HS-27A (cell line): ENCODE results near the gene LDB2.

Source experiments
- DNase-seq: peaks from one replicate; pipeline ENCODE4 v3.0.0-alpha.2; 2012; ENCODE audit warnings: low read depth, missing footprints

LDB2 gene

DNA sequence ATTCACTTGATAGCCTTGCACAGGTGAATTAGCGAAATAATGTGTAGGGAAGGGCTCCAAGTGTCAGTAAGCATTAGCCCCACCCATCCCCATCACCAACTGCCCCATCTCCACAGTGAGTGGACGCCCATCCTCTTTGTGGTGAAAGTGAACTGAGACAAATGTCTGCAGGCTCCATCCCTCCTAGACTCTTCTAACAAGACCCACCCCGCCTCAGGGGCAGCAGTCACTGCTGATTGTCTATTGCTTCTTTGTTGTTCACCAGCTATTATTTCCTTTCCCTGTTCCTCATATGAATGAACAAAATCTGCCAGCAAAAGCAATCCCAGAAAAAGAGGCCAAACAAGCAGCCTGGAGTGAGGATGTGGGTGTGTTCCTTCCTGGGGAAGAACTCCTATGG is 96.4 kb downstream of the LDB2 start:
- DNase-seq: no peak

GRCh38 chr4:16801356-16801755 is 97.1 kb downstream of the LDB2 start:
- DNase-seq: no peak

DNA sequence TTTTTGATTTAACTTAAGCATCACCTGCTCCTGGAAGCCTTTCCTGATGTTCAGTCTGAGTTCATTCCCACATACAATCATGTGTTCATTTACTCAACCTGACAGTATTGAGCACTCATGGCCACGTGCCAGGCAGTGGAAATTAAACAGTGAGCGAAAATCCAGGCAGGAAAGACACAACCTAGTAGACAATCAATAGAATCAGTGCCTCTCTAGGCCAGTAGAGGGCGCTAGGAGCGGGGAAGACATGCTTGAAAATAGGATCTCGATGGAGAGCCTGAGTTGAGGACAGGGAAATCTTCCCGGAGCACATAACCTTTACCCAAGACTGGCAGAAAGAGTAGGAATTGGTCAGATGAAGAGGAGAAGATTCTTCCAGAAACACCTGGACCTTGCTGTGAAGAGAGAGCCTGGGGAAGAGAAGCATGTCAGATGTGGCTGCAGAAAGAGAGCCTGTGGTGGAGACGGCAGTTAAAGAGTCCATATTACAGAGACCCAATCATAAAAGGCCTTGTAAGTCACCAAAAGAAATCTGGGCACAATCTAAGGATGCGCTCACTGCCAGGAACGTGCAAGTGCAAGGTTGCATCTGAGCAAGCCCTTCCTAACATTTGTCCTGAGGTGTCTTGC is 103.5 kb downstream of the LDB2 start:
- DNase-seq: peak; percentile 30

DNA sequence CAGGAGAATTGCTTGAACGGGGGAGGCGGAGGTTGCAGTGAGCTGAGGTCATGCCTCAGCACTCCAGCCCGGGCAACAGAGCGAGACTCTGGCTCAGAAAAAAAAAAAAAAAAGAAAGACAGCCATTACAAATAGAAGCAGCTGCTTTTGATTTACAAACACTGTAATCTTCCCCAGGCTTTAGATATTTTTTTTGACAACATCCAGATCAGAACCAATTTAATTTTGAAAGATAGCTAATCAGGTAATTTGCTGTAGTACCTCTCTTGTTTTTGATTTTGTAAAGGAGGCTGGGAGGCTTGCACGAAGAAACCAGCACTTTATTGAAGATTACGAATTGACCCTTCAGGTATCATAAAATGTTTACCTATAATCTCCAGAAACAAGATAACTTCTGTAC is 107.0 kb downstream of the LDB2 start:
- DNase-seq: no peak

- no peak for DNase-seq
These were observed 107.9 kb downstream of the LDB2 start for GRCh38 chr4:16790508-16790907.

DNA sequence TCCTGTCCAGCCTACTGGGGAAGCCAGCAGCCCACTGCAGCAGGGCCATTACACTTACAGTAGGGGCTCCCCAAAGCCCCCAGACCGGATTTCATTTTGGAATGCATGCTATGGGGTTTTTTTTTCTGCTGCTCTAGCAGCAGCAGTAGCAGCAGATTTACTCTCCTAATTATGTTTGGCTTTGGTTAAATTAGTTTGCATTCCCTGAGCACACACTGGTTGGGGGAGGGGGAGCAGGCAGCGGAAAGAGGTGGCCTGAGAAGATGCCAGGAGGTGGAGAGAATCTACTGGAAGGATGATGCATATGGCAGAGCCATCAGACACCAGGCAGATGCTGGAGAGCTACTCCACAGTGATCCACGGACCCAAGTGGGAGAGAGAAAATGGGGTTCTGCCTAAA is 109.6 kb downstream of the LDB2 start:
- DNase-seq: no peak

- no peak for DNase-seq
These were observed 112.5 kb downstream of the LDB2 start for GRCh38 chr4:16785793-16786527.

DNA sequence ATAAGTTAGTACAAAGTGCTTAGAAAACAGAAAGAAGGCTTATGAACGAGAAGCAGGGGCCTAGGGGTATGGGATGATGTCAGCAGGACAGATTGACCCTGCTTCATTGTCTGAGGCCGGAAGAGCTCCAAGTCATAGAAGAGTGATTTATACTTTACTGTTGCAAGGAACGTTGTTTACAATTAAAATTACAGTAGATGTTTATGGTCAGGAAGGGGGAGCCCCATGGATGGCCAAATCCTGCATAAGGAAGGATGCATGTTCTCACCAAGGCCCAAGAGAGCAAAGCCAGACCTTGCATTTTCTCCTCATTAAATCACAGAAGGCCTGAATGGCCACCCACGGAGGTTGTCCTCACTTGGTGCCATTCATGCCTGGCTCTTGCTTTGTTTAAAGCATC is 115.3 kb downstream of the LDB2 start:
- no peak for DNase-seq

DNA sequence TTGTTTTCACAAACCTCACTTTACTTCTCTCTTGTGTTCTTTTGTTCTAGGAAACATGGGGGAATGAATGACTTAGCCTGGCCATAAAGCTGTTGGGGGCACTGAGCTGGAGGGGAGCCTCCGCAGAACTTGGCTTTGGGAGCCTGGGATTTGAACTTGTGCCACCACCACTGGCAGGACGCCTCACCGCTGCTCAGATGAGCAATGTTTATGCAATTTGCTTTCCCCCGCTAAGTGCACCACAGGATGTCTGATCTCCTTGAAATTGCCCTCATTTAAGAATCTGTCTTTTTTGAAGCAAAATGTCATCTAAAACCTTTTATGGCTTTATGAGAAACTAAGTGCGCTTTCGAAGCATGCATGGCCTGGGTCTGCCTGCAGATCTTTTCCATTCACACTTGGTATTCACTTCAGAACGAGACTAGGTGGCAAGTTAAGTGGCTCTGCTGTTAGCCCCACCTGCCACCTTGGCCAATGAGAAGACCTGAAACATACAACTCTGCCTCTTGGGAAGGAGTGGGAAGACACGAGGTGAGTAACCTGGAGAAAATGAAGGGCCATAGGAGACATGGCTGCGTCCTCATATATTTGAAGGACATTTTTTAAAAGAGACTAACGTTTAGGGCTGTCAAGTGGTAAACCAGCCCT is 119.3 kb downstream of the LDB2 start:
- no peak for DNase-seq

DNA sequence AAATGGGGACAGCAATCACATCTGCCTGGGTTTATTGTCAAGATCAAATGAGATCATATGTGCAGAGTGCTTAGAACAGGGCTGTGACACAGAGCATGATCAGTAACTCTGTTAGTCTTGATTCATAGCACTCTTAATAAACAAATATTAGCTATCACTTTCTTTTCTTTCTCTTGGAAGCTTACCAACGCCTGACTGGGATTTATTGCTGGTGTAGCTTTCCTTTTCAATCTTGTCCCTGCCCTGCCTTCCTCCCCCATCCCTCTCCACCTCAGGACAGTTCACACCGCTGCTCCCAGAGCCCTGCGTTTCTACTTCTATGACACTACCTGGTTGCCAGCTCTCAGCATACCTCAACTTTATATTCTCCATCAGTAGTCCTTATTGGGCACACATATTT is 120.7 kb downstream of the LDB2 start:
- no peak for DNase-seq

GRCh38 chr4:16775411-16776154 is 122.9 kb downstream of the LDB2 start:
- no peak for DNase-seq

DNA sequence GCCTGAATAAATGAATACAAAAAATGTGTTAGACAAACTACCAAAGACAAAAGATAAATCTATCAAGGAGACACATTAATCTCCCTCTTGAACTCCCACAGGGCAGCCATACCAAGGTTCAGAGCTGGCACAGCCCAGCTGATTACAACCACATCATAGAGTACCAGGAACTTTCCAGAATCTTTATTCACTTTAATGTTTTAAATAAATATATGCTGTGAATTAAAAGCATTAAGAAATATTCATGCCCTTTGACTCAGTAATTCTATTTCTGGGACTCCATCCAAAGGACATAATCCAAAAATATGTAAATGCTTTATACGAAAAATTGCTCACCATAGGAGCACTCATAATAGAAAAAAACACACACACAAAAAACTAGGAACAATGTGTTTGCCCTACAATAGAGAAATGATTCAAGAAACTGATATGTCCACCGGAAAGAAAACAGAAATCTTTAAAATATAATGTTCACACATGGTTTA is 126.0 kb downstream of the LDB2 start:
- DNase-seq: no peak

DNA sequence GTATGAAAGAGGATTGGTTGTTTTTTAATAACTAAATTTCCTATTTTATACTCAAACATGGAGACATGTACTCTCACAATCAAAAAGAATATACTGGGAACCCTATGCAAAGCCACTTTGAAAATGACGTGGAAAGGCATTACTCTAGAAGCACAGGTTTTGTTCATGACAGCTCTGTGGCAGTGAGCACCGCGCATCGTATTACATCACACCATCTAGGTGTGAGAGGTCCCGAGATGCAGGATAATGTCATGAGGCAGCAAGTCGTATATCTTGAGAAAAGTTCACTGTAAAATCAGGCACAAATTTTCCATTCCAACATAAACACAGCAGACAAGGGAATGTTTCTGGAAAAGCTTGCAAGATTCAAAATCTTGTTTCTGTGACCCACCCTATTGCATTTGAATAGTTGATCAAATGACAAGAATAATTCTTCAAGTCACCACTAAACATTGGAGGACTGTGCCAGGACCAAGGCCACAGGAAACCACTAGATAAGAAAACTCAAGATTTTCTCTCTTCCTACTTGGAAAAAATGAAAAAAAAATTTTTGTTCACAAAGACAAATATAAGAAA is 127.6 kb downstream of the LDB2 start:
- DNase-seq: no peak

DNA sequence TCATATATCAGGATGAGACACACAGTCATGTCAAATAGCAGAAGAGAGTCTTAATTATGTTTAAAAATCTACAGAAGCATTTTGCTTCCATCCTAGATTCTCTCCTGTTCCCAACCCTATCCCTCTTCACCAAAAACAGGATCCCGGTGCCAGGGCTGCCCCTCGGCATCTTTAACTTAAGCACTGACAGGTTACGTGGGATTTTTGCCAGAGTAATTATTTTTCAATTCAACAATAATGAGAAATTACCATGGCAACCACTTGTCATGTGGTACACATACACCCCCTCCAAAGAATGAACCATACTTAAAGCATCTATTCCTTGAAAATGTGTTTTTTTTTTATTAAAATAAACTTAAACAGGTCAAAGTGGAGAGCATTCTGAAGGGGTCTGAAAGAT is 130.6 kb downstream of the LDB2 start:
- DNase-seq: no peak

DNA sequence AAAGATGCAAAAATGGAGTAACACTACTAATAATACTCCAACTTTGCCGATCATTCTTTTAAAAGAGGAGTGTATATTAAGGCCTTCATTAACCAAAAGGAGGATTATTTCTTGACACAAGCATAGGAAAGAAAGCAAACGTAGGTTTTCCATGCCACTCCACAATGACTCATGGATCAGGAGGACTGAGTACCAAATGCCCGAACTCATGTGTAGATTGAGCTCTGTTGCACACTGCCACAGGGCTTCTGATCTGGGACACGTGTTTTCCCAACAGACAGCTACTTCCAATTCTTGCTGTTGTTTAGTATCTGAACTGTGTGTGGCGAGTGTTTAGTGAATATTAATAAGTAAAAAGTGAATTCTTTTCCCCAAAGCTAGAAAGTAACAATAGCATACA is 131.2 kb downstream of the LDB2 start:
- DNase-seq: no peak

DNA sequence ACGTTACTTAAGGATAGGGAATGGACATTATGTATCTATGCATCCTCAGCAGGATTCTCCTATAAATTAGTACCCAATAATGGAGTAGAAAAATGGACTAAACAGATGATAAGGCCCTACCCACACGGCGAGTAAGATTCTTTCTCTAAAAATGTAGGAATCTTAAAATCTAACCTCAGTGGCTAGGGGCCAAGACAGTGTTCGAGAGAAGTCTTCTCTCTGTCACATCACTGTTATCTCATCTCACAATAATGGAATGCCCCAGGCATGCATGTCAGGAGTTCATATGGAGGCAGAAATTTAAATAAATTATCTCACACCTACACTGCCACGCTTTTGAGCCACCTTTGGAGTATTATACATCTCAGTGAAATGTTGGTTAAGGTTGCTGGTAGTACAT is 132.9 kb downstream of the LDB2 start:
- no peak for DNase-seq

DNA sequence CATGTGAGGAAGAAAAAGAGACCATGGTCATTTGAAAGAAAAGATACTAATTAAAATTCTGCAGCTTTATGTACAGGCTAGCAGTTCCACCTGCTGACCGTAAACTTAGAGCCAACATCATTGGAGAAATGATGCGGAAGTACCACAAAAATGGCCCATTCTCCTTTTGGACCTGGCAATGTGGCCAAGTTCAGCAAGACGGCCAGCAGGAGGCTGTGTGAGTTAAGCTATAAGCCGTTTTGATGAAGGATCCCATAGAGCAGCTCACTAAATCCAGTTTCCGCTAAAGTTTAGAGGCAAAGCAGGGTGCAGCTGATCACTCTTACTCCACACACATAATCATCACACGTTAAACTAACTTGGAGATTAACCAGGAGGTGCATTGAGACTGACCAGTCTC is 133.8 kb downstream of the LDB2 start:
- DNase-seq: no peak

DNA sequence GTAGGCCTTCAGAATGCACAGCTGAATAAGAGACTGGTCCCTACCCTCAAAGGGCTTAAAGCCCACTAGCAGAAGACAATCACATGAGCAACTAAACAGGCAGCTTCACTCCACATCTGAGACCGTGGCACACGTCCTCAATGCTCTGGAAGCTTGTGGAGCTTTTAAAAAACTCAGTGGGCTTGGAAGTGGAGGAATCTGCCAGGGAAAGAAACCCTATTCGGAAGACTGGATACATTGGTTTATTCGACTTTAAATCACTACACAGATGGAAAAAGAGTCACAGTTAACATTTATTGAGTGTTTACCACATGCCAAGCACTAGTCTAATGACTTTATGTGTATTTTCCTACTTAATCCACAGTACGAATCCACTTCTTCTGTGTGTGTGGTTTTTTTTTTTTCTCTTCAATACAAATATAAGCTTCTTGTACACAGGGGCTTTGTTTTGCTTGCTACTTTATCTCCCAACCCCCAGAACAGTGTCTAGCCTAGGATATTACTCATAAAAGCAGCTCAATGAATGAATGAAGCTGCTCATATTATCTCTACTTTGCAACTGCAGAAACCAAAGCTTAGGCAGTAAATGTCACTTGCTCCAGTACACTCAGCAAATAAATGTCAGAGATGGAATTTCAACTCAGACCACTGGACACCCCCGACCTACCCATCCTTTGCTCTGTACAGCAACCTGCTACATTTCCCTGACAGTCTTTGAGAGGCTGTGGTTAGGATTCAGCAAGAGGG is 137.7 kb downstream of the LDB2 start:
- no peak for DNase-seq

DNA sequence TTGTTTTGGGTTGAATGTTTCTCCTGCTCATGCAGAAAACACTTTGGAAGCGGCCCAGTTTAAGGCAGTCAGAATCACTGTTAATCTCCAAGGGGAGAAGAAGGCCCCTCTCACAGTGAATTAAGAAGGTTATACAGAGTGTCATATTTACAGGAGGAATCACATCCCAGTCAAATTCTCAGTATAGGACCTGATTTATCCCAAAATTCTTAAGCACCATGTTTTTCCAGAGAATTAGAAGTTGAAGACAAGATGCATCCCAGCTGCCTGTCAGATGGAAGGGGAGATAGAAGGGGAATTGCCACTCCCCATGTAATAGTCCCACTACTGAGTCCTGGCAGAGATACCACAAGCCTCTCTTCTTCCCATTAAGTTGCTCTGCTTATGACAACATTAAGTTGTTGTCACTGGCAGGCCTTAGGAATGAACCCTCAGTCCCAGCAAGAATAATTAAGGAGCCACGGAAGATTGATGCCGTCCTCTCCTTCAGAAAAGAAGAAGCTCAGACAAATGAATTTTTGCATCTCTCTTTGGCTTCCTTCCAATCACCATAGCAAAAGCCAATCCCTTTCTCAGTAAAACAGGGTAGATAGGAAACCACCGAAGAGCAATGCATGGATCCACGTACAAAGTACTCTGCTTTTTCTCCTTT is 138.4 kb downstream of the LDB2 start:
- DNase-seq: no peak

DNA sequence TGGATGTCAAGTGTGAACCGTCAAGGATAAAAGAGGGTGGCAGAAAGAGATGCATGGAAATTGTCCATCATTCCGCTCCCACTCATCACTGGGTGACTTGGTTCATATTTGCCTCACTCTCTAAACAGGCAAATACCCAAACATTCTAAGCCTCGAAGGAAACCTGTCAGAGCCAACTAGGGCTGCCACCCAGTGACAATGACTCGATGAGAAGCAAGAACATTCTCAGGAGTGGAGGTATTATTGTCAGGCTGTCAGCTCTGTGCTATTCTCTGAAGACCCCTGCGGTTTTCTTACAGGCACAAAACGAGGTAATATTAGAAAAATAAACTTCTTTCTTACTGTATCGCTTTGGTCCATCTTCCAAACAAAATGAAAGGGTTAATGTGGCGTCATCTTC is 139.6 kb downstream of the LDB2 start:
- no peak for DNase-seq

DNA sequence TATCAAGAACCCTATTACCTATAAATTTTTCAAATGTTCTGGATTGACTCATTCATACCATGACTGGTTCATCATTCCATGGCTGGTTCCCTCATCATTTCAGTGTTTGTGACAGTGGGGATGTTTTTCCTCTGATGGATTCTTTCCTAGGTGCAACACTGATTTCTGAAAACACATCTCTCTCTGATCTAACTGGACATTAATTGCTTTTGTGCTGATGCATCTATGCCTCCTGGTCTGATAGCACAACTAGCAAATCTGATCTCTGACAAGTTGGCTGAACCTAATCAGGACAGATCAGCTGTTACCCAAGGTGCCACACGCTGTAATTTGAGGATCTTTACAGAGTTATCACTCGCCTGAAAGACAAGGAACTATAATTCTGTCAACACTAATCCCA is 140.2 kb downstream of the LDB2 start:
- no peak for DNase-seq
